Tibial nerve (tissue), 4 donors: ENCODE data around the gene ERI2.

Experiments
- EP300 ChIP-seq, 2 donors: sonication (generic); formaldehyde crosslinking; IDR thresholded peaks; one replicate each; pipeline ENCODE4 v1.6.1; 2017; ENCODE audit warnings: antibody characterized with exemption in 2 of 2, mild to moderate bottlenecking in 1 of 2
- POLR2A ChIP-seq, 2 donors: fragments of 450-650 bp; IDR thresholded peaks; one replicate each; pipeline ENCODE4 v1.6.1; 2017; ENCODE audit warnings: antibody characterized with exemption in 2 of 2, mild to moderate bottlenecking in 2 of 2, moderate library complexity in 2 of 2
- TF ChIP-seq, protein P1 (sequence below), 5 experiments: fragments of 200-600 bp in 3 of 5; fragments of 450-650 bp in 2 of 5; sonication (generic) in 3 of 5; IDR thresholded peaks; one replicate each; pipeline ENCODE4 v1.5.1; 2016 to 2019; ENCODE audit warnings: antibody characterized with exemption in 5 of 5, mild to moderate bottlenecking in 3 of 5, moderate library complexity in 2 of 5

DNA sequence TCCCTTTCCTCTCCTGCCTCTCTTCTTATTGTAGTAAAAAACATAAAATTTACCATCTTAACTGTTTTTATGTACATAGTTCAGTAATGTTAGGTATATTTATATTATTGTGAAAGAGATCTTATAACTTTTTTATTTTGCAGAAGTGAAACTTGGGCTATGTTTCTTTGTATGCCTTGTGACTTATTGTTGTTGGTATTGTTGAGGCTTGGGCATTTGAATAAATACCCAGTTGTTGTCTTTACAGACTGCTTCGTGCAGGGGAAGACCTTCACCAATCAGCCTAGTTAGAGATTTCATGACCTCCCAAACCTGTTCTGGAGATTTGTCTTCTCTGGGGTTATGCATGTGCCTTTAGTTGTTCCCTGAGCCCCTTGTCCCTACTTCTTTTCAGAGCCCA, 32.0 kb upstream of the ERI2 start:
- no peak for TF ChIP-seq POLR2A (IDR thresholded peaks at IDR 0.05)
- TF ChIP-seq, protein P1, sequence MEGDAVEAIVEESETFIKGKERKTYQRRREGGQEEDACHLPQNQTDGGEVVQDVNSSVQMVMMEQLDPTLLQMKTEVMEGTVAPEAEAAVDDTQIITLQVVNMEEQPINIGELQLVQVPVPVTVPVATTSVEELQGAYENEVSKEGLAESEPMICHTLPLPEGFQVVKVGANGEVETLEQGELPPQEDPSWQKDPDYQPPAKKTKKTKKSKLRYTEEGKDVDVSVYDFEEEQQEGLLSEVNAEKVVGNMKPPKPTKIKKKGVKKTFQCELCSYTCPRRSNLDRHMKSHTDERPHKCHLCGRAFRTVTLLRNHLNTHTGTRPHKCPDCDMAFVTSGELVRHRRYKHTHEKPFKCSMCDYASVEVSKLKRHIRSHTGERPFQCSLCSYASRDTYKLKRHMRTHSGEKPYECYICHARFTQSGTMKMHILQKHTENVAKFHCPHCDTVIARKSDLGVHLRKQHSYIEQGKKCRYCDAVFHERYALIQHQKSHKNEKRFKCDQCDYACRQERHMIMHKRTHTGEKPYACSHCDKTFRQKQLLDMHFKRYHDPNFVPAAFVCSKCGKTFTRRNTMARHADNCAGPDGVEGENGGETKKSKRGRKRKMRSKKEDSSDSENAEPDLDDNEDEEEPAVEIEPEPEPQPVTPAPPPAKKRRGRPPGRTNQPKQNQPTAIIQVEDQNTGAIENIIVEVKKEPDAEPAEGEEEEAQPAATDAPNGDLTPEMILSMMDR (IDR thresholded peaks at IDR 0.05): no peak
- TF ChIP-seq EP300 (IDR thresholded peaks at IDR 0.05): no peak
